ENCODE measurements around the gene OR4E1.
"Not testable (repeated sequence)": the region's sequence is repeated elsewhere in the genome, so short reads cannot be mapped to it uniquely, and the experiment has no call there.

OR4E1 gene

DNA sequence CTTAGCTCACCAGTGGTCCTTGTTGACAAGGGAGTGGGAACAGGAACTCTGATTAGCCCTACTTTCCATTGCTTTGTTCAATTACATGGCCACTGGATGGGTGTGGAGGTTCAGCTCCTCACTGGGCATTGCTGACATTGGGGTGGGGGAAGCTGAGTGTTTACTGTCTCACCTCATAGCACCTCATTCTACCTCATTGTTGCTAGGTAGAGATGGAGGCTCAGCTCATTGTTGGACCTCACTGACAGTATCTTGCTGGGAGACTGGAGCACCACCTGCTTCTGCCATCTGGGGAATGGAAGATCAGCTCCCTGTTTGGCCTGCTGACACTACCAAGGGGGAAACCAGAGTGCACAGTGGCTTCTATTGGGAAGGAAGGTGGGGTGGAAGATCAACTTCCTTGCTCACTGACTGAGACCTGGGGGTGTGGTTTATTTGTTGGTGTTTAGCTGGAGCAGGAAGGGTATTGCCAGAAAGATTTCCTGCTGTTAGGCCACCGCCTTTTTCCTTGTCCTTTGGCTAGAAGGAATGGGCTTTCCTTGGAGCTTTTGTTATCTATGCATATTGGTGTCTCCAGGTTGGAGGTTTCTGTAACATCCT, 21.3 kb downstream of the OR4E1 start:
- no peak for FAIRE-seq

- no peak for FAIRE-seq
These were observed 26.2 kb downstream of the OR4E1 start for GRCh38 chr14:21647380-21647779.

GRCh38 chr14:21643407-21643806, 30.2 kb downstream of the OR4E1 start:
- FAIRE-seq, result no peak

DNA sequence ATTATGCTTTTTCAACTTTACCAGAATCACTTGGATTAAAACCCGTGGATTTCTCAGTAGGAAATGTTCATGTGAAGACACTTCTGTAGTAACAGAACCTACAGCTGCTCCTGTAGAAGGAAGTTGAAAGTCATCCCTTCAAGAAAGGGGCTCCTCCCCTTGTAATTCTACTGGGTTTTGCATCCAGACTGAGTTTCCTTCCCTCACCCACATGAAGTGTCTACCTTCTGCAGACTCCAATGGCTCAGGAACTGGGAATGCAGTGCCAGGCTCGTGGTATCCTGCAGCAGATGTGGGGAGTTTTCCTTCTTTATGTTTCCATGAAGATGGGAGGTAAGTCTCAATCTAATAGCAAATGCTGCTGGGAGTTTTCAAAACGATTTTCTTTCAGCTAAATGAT, 30.9 kb downstream of the OR4E1 start:
- FAIRE-seq, result no peak

GRCh38 chr14:21634840-21635239, 38.8 kb downstream of the OR4E1 start, which contains the start of gene OR10G2:
OR10G2 (minus strand) TSS chr14:21634940; CDS start chr14:21634842, 98 bp downstream.
- FAIRE-seq, result no peak

- FAIRE-seq, result no peak
These were observed 42.5 kb downstream of the OR4E1 start for GRCh38 chr14:21631084-21631483.

GRCh38 chr14:21630503-21630902, 43.1 kb downstream of the OR4E1 start:
- not testable (repeated sequence) for FAIRE-seq

DNA sequence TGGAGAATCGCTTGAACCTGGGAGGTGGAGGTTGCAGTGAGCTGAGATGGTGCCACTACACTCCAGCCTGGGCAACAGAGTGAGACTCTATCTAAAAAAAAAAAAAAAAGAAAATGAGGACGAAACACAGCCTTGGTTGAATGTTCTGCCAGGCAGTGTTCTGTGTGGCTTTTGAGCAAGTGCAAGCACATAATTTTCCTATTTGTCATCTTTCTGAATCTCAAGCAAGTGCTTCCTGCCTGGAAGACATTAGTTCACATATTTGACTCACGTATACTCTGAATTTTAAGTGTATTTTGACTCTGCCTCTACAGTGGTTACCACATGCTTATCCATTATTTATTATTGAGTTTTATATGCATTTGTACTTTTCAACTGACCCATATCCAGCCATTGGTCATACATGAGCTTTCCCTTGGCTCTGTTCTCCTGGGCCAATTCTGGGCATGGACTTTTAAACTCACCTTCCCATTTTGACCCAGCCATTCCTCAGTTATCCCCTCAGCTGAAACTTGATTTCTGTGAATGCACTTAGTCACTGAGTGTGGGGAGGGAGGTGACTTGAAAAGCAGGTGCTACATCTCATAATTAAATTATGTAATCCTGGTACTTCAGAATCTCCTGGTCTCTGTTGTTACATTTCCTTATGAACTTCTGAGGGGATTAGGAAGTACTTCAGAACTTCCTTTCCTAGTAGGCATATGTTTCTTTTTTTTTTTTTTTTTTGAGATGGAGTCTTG, 47.0 kb downstream of the OR4E1 start:
- no peak for FAIRE-seq

All from A204.1 (cell line).